OCI-LY1 (cell line): Measurements from ENCODE around the gene BTBD9.

ENCODE experiments used
- H2AFZ ChIP-seq: fragments of 200-600 bp; sonication (generic), shearing (Covaris generic); 2 replicates; pipeline ENCODE4 v1.6.0; 2014; ENCODE audit warnings: antibody characterized with exemption, mild to moderate bottlenecking, low read length
- H3F3A ChIP-seq: fragments of 200-600 bp; sonication (generic), shearing (Covaris generic); 2 replicates; pipeline ENCODE4 v1.6.0; 2014; ENCODE audit warnings: mild to moderate bottlenecking, antibody characterized with exemption, low read length, moderate library complexity; ENCODE audit not compliant: insufficient read depth
- H3K27ac ChIP-seq: fragments of 200-600 bp; sonication (generic); 2 replicates; pipeline ENCODE4 v1.5.1; 2014; ENCODE audit warnings: low read length, mixed run types, mild to moderate bottlenecking, low read depth; ENCODE audit not compliant: poor library complexity, severe bottlenecking
- H3K27me3 ChIP-seq: fragments of 200-600 bp; sonication (generic); 2 replicates; pipeline ENCODE4 v1.6.0; 2014; ENCODE audit warnings: antibody characterized with exemption, mild to moderate bottlenecking, low read length, moderate library complexity; ENCODE audit not compliant: insufficient read depth
- H3K36me3 ChIP-seq: fragments of 200-600 bp; sonication (generic); 2 replicates; pipeline ENCODE4 v1.6.1; 2014; ENCODE audit warnings: mild to moderate bottlenecking, antibody characterized with exemption, low read length, moderate library complexity, mixed read lengths; ENCODE audit not compliant: insufficient read depth
- H3K4me1 ChIP-seq: fragments of 200-600 bp; sonication (generic); 2 replicates; pipeline ENCODE4 v1.5.1; 2014; ENCODE audit warnings: mild to moderate bottlenecking, low read length, moderate library complexity; ENCODE audit not compliant: insufficient read depth, severe bottlenecking
- H3K4me2 ChIP-seq: fragments of 200-600 bp; sonication (generic), shearing (Covaris generic); 2 replicates; pipeline ENCODE4 v1.6.1; 2014; ENCODE audit warnings: low read length
- H3K4me3 ChIP-seq: fragments of 200-600 bp; sonication (generic); 2 replicates; pipeline ENCODE4 v1.5.1; 2014; ENCODE audit warnings: low read length, low read depth, mild to moderate bottlenecking, mixed read lengths; ENCODE audit not compliant: poor library complexity, severe bottlenecking
- H3K79me2 ChIP-seq: fragments of 200-600 bp; shearing (Covaris generic); 2 replicates; pipeline ENCODE4 v1.6.1; 2016; ENCODE audit warnings: mixed run types, low read length, mixed read lengths; ENCODE audit not compliant: insufficient read depth
- H3K9ac ChIP-seq: fragments of 200-600 bp; sonication (generic), shearing (Covaris generic); 2 replicates; pipeline ENCODE4 v1.6.1; 2014; ENCODE audit warnings: mild to moderate bottlenecking, low read length, mixed read lengths
- H3K9me2 ChIP-seq: fragments of 200-600 bp; sonication (generic), shearing (Covaris generic); 2 replicates; pipeline ENCODE4 v1.6.1; 2014; ENCODE audit warnings: low read depth, mild to moderate bottlenecking, low read length, mixed read lengths
- H3K9me3 ChIP-seq: fragments of 200-600 bp; shearing (Covaris generic); 2 replicates; pipeline ENCODE4 v1.6.1; 2014; ENCODE audit warnings: low read length, mixed read lengths
- H4K20me1 ChIP-seq: fragments of 200-600 bp; sonication (generic), shearing (Covaris generic); 2 replicates; pipeline ENCODE4 v1.6.0; 2016; ENCODE audit warnings: mild to moderate bottlenecking, low read length; ENCODE audit not compliant: insufficient read depth
- CTCF ChIP-seq: fragments of 200-600 bp; sonication (generic), shearing (Covaris generic); IDR thresholded peaks from 2 replicates; pipeline ENCODE4 v1.5.1; 2017; ENCODE audit warnings: mild to moderate bottlenecking, antibody characterized with exemption, low read length, moderate library complexity, mixed read lengths
- EZH2 ChIP-seq: fragments of 200-600 bp; sonication (generic), shearing (Covaris generic); IDR thresholded peaks from 2 replicates; pipeline ENCODE4 v1.8.0; 2017; ENCODE audit warnings: borderline replicate concordance, mixed run types, mild to moderate bottlenecking, antibody characterized with exemption, low read length, moderate library complexity, mixed read lengths

BTBD9 gene

DNA sequence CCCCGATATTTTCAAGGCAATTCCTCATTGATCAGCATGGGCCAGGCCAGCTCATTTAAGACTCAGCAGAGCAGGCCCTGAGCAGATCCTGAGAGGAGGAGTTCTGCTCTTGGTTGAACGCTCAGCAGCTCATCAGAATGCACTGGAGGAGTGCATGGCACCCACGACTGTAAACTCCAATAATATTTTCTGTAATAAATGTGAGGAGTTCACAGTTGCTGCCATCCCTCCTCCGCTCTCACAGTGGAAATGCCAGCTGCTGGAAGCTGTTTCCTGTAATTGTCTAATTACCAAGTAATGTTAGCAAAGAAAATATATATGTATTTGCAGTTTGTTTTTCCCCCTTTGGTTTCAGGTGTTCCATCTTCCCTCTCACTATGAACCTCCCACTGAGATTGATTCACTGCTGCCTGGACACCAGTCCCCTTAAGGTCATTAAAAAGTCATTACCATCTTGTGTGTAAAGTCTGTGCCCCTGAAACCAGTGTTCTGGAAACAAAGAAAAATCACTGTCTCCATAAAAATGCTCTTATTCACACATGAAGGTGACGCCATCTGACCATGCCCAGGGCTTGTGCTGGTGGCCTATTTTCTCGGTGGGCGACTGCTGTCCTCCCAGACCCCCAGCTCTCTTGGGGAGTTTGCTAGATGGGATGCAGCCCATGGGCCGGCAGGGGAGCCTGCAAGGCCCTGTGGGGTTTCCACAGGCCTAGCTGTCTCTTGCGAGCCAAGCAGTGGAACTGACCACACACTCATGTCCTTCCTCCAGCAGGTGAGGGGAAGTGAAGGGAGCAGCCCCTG, 446.0 kb downstream of the BTBD9 start:
- Histone ChIP-seq H3K9me2 (no peaks in the 10 kb centered on the region), H3K4me3 (no peak overlapping the region), H3K79me2 (no peaks in the 10 kb centered on the region), H2AFZ (no peak overlapping the region), H3K27me3 (no peaks in the 10 kb centered on the region), H3K9ac (no peak overlapping the region), H3F3A (no peaks in the 10 kb centered on the region), H3K27ac (no peak overlapping the region), H3K36me3 (no peaks in the 10 kb centered on the region), H3K9me3 (no peaks in the 10 kb centered on the region), H3K4me1 (no peaks in the 10 kb centered on the region), H3K4me2 (no peak overlapping the region), H4K20me1 (no peaks in the 10 kb centered on the region)
- TF ChIP-seq CTCF = no peak
- TF ChIP-seq EZH2 = no peak

GRCh38 chr6:38193051-38193450, 446.7 kb downstream of the BTBD9 start:
- Histone ChIP-seq H3K4me2 (no peak overlapping the region), H4K20me1 (no peaks in the 10 kb centered on the region), H3F3A (no peaks in the 10 kb centered on the region), H3K4me3 (no peak overlapping the region), H3K27me3 (no peaks in the 10 kb centered on the region), H3K9ac (no peak overlapping the region), H3K9me3 (no peaks in the 10 kb centered on the region), H3K4me1 (no peaks in the 10 kb centered on the region), H3K36me3 (no peaks in the 10 kb centered on the region), H3K79me2 (no peaks in the 10 kb centered on the region), H3K27ac (no peak overlapping the region), H3K9me2 (no peaks in the 10 kb centered on the region), H2AFZ (no peak overlapping the region)
- TF ChIP-seq EZH2 (no peak), CTCF (no peak)

DNA sequence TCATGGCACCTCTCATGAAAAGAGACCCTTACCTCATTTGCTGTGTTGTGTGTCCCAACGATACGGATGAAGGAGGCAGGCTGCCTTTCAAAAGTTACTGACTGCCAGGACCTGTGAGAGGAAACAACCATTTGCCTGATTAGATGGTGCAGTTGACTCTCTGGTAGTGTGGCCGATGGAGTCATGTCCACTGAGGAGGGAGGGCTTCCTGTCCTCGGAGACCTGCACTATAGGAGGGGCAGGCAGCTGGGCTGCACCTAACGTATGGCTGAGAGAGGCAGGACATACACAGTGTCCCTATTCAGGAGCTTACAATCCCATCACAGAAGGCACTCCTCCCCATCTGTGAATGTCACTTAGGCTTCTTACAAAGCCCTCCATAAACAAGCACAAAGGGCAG, 447.2 kb downstream of the BTBD9 start:
- Histone ChIP-seq H3K9ac (no peak overlapping the region), H4K20me1 (no peaks in the 10 kb centered on the region), H3K9me3 (no peaks in the 10 kb centered on the region), H2AFZ (no peak overlapping the region), H3K27ac (no peak overlapping the region), H3K4me1 (no peaks in the 10 kb centered on the region), H3K27me3 (no peaks in the 10 kb centered on the region), H3K9me2 (no peaks in the 10 kb centered on the region), H3K4me2 (no peak overlapping the region), H3K4me3 (no peak overlapping the region), H3F3A (no peaks in the 10 kb centered on the region), H3K79me2 (no peaks in the 10 kb centered on the region), H3K36me3 (no peaks in the 10 kb centered on the region)
- no peak for TF ChIP-seq EZH2
- no peak for TF ChIP-seq CTCF
